WTC11 (cell line): ENCODE data around the gene YY1AP1. TPM values are rescaled to one million over a fixed set of nuclear protein-coding genes. Genes with fewer than 3 reads are reported as not detected.
"Not testable (repeated sequence)": the region's sequence is repeated elsewhere in the genome, so short reads cannot be mapped to it uniquely, and the experiment has no call there.

ENCODE experiments used
- ATAC-seq: fragments of 200-7000 bp; cut with Tn5 transposase; 2 replicates; pipeline ENCODE4 v1.10.0; 2021; ENCODE audit warnings: mild to moderate bottlenecking, moderate library complexity
- CTCF ChIA-PET: fragments of 300-600 bp; sonication (Branson Sonifier 250); formaldehyde crosslinking; loops from one replicate; lab custom pipeline; 2021; ENCODE audit warnings: antibody characterized with exemption; lab: Charles Lee
- POLR2A ChIA-PET: fragments of 350-600 bp; sonication (Branson Sonifier 250); formaldehyde crosslinking; loops from one replicate; lab custom pipeline; 2021; ENCODE audit warnings: antibody characterized with exemption; lab: Charles Lee
- DNase-seq: peaks from one replicate; pipeline ENCODE4 v3.0.0; 2021; ENCODE audit warnings: low spot score
- H3K27ac Mint-ChIP-seq: 2 replicates; pipeline ENCODE4 v1.8.0; 2021; ENCODE audit warnings: mixed read lengths
- H3K27me3 Mint-ChIP-seq: 2 replicates; pipeline ENCODE4 v1.8.0; 2021; ENCODE audit warnings: low read depth, mild to moderate bottlenecking, moderate library complexity, mixed read lengths
- H3K36me3 Mint-ChIP-seq: 2 replicates; pipeline ENCODE4 v1.8.0; 2021; ENCODE audit warnings: mixed read lengths
- H3K4me1 Mint-ChIP-seq: 2 replicates; pipeline ENCODE4 v1.8.0; 2022; ENCODE audit warnings: mixed read lengths
- H3K4me3 Mint-ChIP-seq: 2 replicates; pipeline ENCODE4 v1.8.0; 2021; ENCODE audit warnings: mild to moderate bottlenecking, moderate library complexity, mixed read lengths
- H3K9me3 Mint-ChIP-seq: 2 replicates; pipeline ENCODE4 v1.8.0; 2021; ENCODE audit warnings: mixed read lengths
- ARID4B ChIP-seq: sonication (generic); formaldehyde crosslinking; IDR thresholded peaks from 2 replicates; pipeline ENCODE4 v1.8.0; 2023; ENCODE audit warnings: missing genetic modification reagents, mild to moderate bottlenecking, borderline replicate concordance
- E2F4 ChIP-seq: sonication (generic); formaldehyde crosslinking; IDR thresholded peaks from 2 replicates; pipeline ENCODE4 v1.8.1; 2022; ENCODE audit warnings: low read depth, mild to moderate bottlenecking, moderate library complexity, missing genetic modification reagents, borderline replicate concordance
- NFE2L1 ChIP-seq: sonication (generic); formaldehyde crosslinking; IDR thresholded peaks from 2 replicates; pipeline ENCODE4 v1.8.1; 2023; ENCODE audit warnings: missing genetic modification reagents
- NFYB ChIP-seq: sonication (generic); formaldehyde crosslinking; conservative IDR thresholded peaks from 2 replicates; pipeline ENCODE4 v1.8.0; 2022; ENCODE audit warnings: low read depth, missing genetic modification reagents
- NR3C1 ChIP-seq: sonication (generic); formaldehyde crosslinking; conservative IDR thresholded peaks from 2 replicates; pipeline ENCODE4 v1.8.1; 2023; ENCODE audit warnings: low read depth, mild to moderate bottlenecking, missing genetic modification reagents
- TEAD1 ChIP-seq: sonication (generic); formaldehyde crosslinking; IDR thresholded peaks from 2 replicates; pipeline ENCODE4 v1.8.0; 2022; ENCODE audit warnings: mild to moderate bottlenecking, missing genetic modification reagents
- ZBTB43 ChIP-seq: sonication (generic); formaldehyde crosslinking; IDR thresholded peaks from 2 replicates; pipeline ENCODE4 v1.8.1; 2023; ENCODE audit warnings: mild to moderate bottlenecking, missing genetic modification reagents
- ZMAT4 ChIP-seq: fragments of 250-450 bp; sonication (Bioruptor Pico); IDR thresholded peaks from 2 replicates; pipeline ENCODE4 v1.9.0; 2021; ENCODE audit warnings: mild to moderate bottlenecking
- ZNF512 ChIP-seq: sonication (generic); formaldehyde crosslinking; IDR thresholded peaks from 2 replicates; pipeline ENCODE4 v1.8.1; 2022; ENCODE audit warnings: missing genetic modification reagents, borderline replicate concordance
- total RNA-seq: library from RNA; stranded (reverse); gene quantifications from 3 replicates; pipeline ENCODE4 v1.2.3, GENCODE V29; 2021

YY1AP1 gene
- total RNA-seq, 1 experiment from 2014 or later = 45.0 TPM

- Mint-ChIP-seq H3K4me3 (peak within 1 kb of the TSS; percentile 98), H3K36me3 (peaks cover 40% of the 10 kb centered on the region), H3K27ac (peak within 1 kb of the TSS; percentile 91), H3K4me1 (peaks cover 26% of the 10 kb centered on the region), H3K9me3 (peaks cover 19% of the 10 kb centered on the region)
- DNase-seq, H3K27me3 Mint-ChIP-seq, CTCF ChIA-PET, POLR2A ChIA-PET, ATAC-seq: not testable (repeated sequence)
- peak; percentile 8; the same call in 1 of the 2 replicates for TF ChIP-seq ARID4B (CRISPR knock-in tag)
- TF ChIP-seq TEAD1 = 0 out of 2 replicates have a peak, but pooled peaks have one; percentile 8
- TF ChIP-seq, all 79 proteins: peak for 2; not testable (repeated sequence) for 77
Measured at GRCh38 chr1:155689081-155689607, 570 bp upstream of the YY1AP1 start, which contains the start of gene DAP3. Gene DAP3 (plus strand): TSS chr1:155689091. CDS start chr1:155709780, 20,689 bp downstream.

GRCh38 chr1:155687705-155688323 is 760 bp downstream of the YY1AP1 start:
- CTCF ChIA-PET, H3K27me3 Mint-ChIP-seq, POLR2A ChIA-PET: not testable (repeated sequence)
- H3K4me1 Mint-ChIP-seq = peaks cover 26% of the 10 kb centered on the region
- DNase-seq (peak; percentile 63), ATAC-seq (peak; percentile 30)
- 0 out of 2 replicates have a peak overlapping the region, but pooled peaks have one; percentile 53 for H3K27ac Mint-ChIP-seq
- peak overlapping the region; percentile 98 for H3K4me3 Mint-ChIP-seq
- TF ChIP-seq ARID4B (CRISPR knock-in tag) = peak; percentile 89; the same call in 1 of the 2 replicates
- peaks cover 33% of the 10 kb centered on the region for H3K36me3 Mint-ChIP-seq
- H3K9me3 Mint-ChIP-seq = peaks cover 19% of the 10 kb centered on the region

GRCh38 chr1:155681776-155682175 is 6.8 kb downstream of the YY1AP1 start:
- Mint-ChIP-seq H3K36me3 (peaks cover 32% of the 10 kb centered on the region), H3K4me3 (no peak overlapping the region), H3K27me3 (no peaks in the 10 kb centered on the region), H3K4me1 (peaks cover 8% of the 10 kb centered on the region), H3K27ac (no peak overlapping the region), H3K9me3 (no peaks in the 10 kb centered on the region)
- ChIA-PET CTCF (no interaction called here), POLR2A (no interaction called here)
- DNase-seq (no peak), ATAC-seq (no peak)
- TF ChIP-seq NFE2L1 (CRISPR knock-in tag) (no peak), ARID4B (CRISPR knock-in tag) (no peak), NFYB (CRISPR knock-in tag) (no peak), ZMAT4 (CRISPR knock-in tag) (no peak), ZNF512 (CRISPR knock-in tag) (no peak), NR3C1 (CRISPR knock-in tag) (no peak), ZBTB43 (no peak), E2F4 (CRISPR knock-in tag) (no peak)
